Hepatocyte (in vitro differentiated cells): ENCODE results near the gene USP19. TPM values are rescaled to one million over a fixed set of nuclear protein-coding genes. Genes with fewer than 3 reads are reported as not detected.

Experiments
- DNase-seq: peaks from one replicate; pipeline ENCODE4 v3.0.0-alpha.2; 2016; ENCODE audit warnings: low spot score
- H2AFZ ChIP-seq: fragments of 200-600 bp; sonication (generic); 2 replicates; pipeline ENCODE4 v1.6.0; 2016; ENCODE audit warnings: antibody characterized with exemption, mild to moderate bottlenecking
- H3K27ac ChIP-seq: fragments of 200-600 bp; sonication (generic); 2 replicates; pipeline ENCODE4 v1.5.1; 2016; ENCODE audit warnings: mild to moderate bottlenecking
- H3K27me3 ChIP-seq: fragments of 200-600 bp; sonication (generic); 2 replicates; pipeline ENCODE4 v1.6.1; 2016
- H3K36me3 ChIP-seq: fragments of 200-600 bp; sonication (generic); replicated peaks from 2 replicates; pipeline ENCODE4 v1.5.1; 2016; ENCODE audit warnings: low read depth; ENCODE audit not compliant: insufficient read depth
- H3K4me1 ChIP-seq: fragments of 200-600 bp; sonication (generic); 2 replicates; pipeline ENCODE4 v1.5.1; 2016; ENCODE audit warnings: mild to moderate bottlenecking, moderate library complexity; ENCODE audit not compliant: insufficient read depth
- H3K4me2 ChIP-seq: fragments of 200-600 bp; sonication (generic); 2 replicates; pipeline ENCODE4 v1.6.0; 2016
- H3K4me3 ChIP-seq: fragments of 200-600 bp; sonication (generic); 2 replicates; pipeline ENCODE4 v1.5.1; 2016; ENCODE audit warnings: mild to moderate bottlenecking
- H3K79me2 ChIP-seq: fragments of 200-600 bp; sonication (generic); 2 replicates; pipeline ENCODE4 v1.6.0; 2017; ENCODE audit warnings: mild to moderate bottlenecking
- H3K9me2 ChIP-seq: fragments of 200-600 bp; sonication (generic); replicated peaks from 2 replicates; pipeline ENCODE4 v1.6.0; 2017; ENCODE audit warnings: mild to moderate bottlenecking; ENCODE audit not compliant: insufficient read depth
- H3K9me3 ChIP-seq: fragments of 200-600 bp; sonication (generic); 2 replicates; pipeline ENCODE4 v1.5.1; 2016; ENCODE audit warnings: low read depth, mild to moderate bottlenecking
- H4K20me1 ChIP-seq: fragments of 200-600 bp; sonication (generic); 2 replicates; pipeline ENCODE4 v1.6.0; 2016; ENCODE audit warnings: mild to moderate bottlenecking; ENCODE audit not compliant: insufficient read depth, poor library complexity, severe bottlenecking
- EZH2 ChIP-seq: fragments of 200-600 bp; sonication (generic); IDR thresholded peaks from 2 replicates; pipeline ENCODE4 v1.6.1; 2016; ENCODE audit warnings: antibody characterized with exemption, mild to moderate bottlenecking, borderline replicate concordance
- EZH2phosphoT487 ChIP-seq: fragments of 200-600 bp; sonication (generic); IDR thresholded peaks from one replicate; pipeline ENCODE4 v1.6.1; 2018; ENCODE audit warnings: antibody characterized with exemption, mild to moderate bottlenecking, low read depth, moderate library complexity; ENCODE audit not compliant: unreplicated experiment, severe bottlenecking
- WGBS: methylation state at CpG from one replicate; pipeline ENCODE4 v1.1.6; 2016; ENCODE audit warnings: low lambda C conversion rate; ENCODE audit errors: missing lambda C conversion rate; 5-methylcytosine and 5-hydroxymethylcytosine counted together
- microRNA-seq: library from miRNA; unstranded; fragments of <30 nt; microRNA quantifications from one replicate; pipeline ENCODE4, GENCODE V29; 2017
- polyA plus RNA-seq: library from polyadenylated mRNA; unstranded; fragments of >200 nt; fragmentation: Nextera tagmentation; extraction: Ambion mirVana; gene quantifications from 2 replicates; pipeline ENCODE4 v1.2.1, GENCODE V29; 2016
- small RNA-seq: library from RNA; depleted of rRNA; stranded (forward); fragments of <200 nt; gene quantifications from one replicate; pipeline ENCODE3, GENCODE V24; 2014
- total RNA-seq: library from RNA; depleted of rRNA; stranded (reverse); fragments of >200 nt; gene quantifications from 2 replicates; pipeline ENCODE4 v1.2.3, GENCODE V29; 2014
- TF ChIP-seq, protein P1 (sequence below): fragments of 200-600 bp; sonication (generic); IDR thresholded peaks from 2 replicates; pipeline ENCODE4 v1.5.1; 2016; ENCODE audit warnings: antibody characterized with exemption, mild to moderate bottlenecking; ENCODE audit not compliant: poor library complexity

USP19 gene
- total and polyA plus RNA-seq, 2 experiments from 2014 or later = 32.7 to 44.2 TPM

DNA sequence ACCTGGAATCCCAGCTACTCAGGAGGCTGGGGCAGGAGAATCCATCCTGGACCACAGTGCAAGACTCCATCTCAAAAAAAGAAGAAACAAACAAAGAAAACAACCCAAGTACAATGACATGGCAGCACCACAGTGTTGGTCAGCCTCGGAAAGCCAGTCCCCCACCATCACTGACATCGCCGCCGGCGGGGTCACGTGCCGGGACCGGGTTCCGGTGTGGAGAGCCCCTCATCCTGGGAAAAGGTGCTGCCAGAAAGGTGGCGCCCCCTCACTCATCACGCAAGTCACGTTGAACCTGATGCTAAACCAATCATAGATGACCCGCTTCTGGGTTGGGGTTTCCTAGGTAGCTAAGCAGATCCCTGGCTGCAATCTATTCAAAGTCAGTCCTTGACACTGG lies 44.5 kb downstream of the USP19 start:
- H3K27ac ChIP-seq = no peak overlapping the region
- H3K4me3 ChIP-seq = no peak overlapping the region
- no peak for TF ChIP-seq EZH2phosphoT487
- TF ChIP-seq, protein P1, sequence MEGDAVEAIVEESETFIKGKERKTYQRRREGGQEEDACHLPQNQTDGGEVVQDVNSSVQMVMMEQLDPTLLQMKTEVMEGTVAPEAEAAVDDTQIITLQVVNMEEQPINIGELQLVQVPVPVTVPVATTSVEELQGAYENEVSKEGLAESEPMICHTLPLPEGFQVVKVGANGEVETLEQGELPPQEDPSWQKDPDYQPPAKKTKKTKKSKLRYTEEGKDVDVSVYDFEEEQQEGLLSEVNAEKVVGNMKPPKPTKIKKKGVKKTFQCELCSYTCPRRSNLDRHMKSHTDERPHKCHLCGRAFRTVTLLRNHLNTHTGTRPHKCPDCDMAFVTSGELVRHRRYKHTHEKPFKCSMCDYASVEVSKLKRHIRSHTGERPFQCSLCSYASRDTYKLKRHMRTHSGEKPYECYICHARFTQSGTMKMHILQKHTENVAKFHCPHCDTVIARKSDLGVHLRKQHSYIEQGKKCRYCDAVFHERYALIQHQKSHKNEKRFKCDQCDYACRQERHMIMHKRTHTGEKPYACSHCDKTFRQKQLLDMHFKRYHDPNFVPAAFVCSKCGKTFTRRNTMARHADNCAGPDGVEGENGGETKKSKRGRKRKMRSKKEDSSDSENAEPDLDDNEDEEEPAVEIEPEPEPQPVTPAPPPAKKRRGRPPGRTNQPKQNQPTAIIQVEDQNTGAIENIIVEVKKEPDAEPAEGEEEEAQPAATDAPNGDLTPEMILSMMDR = no peak
- no peak for TF ChIP-seq EZH2
- no peaks in the 10 kb centered on the region for H3K4me1 ChIP-seq
- no peaks in the 10 kb centered on the region for H3K36me3 ChIP-seq
- no peaks in the 10 kb centered on the region for H3K27me3 ChIP-seq
- H3K9me3 ChIP-seq = no peaks in the 10 kb centered on the region
- no peaks in the 10 kb centered on the region for H3K9me2 ChIP-seq
- H3K4me2 ChIP-seq = no peak overlapping the region
- 97% methylated on average over 13 of the region's 13 CpGs for WGBS
- peaks cover 86% of the 10 kb centered on the region for H3K79me2 ChIP-seq
- H2AFZ ChIP-seq = no peak overlapping the region
- peaks cover 32% of the 10 kb centered on the region for H4K20me1 ChIP-seq
- no peak for DNase-seq

Small RNAs within 50 kb of the gene (microRNA-seq; reads per million reads assigned to microRNA genes)
- 1.8 reads per million for gene MIR6890

Small RNAs within 50 kb of the gene (small RNA-seq; reads per million reads assigned to genes)
- gene RN7SL182P = not detected

Other genes starting within 250 kb of the USP19 start
- gene SLC25A20, start 221.9 kb downstream of the USP19 start, total RNA-seq = 59.1 and 61.3 TPM in 2 replicates
- gene SLC25A20, start 221.9 kb downstream of the USP19 start, polyA plus RNA-seq = 38.0 and 46.0 TPM in 2 replicates
- gene ARIH2, start 202.0 kb downstream of the USP19 start, total RNA-seq = 58.7 and 60.9 TPM in 2 replicates
- 41.7 and 45.3 TPM in 2 replicates for gene ARIH2, start 202.0 kb downstream of the USP19 start, polyA plus RNA-seq
- gene P4HTM, start 130.6 kb downstream of the USP19 start, total RNA-seq = 39.4 and 42.5 TPM in 2 replicates
- gene P4HTM, start 130.6 kb downstream of the USP19 start, polyA plus RNA-seq = 84.0 and 85.3 TPM in 2 replicates
- gene WDR6, start 113.4 kb downstream of the USP19 start, total RNA-seq = 124 and 157 TPM in 2 replicates
- gene WDR6, start 113.4 kb downstream of the USP19 start, polyA plus RNA-seq = 190 and 215 TPM in 2 replicates
- gene DALRD3, start 102.2 kb downstream of the USP19 start, total RNA-seq = 25.0 and 29.3 TPM in 2 replicates
- gene DALRD3, start 102.2 kb downstream of the USP19 start, polyA plus RNA-seq = 27.0 and 40.6 TPM in 2 replicates
- gene NDUFAF3, start 98.7 kb downstream of the USP19 start, total RNA-seq = 58.7 and 70.7 TPM in 2 replicates
- gene NDUFAF3, start 98.7 kb downstream of the USP19 start, polyA plus RNA-seq = 140 and 173 TPM in 2 replicates
- 180 and 184 TPM in 2 replicates for gene IMPDH2, start 91.4 kb downstream of the USP19 start, total RNA-seq
- gene IMPDH2, start 91.4 kb downstream of the USP19 start, polyA plus RNA-seq = 115 TPM in 2 replicates
- 57.7 and 79.9 TPM in 2 replicates for gene QRICH1, start 26.8 kb downstream of the USP19 start, total RNA-seq
- gene QRICH1, start 26.8 kb downstream of the USP19 start, polyA plus RNA-seq = 38.2 and 42.6 TPM in 2 replicates
- gene QARS1, start 16.1 kb downstream of the USP19 start, total RNA-seq = 206 and 232 TPM in 2 replicates
- gene QARS1, start 16.1 kb downstream of the USP19 start, polyA plus RNA-seq = 104 and 112 TPM in 2 replicates
- 343 and 396 TPM in 2 replicates for gene LAMB2, start 12.2 kb upstream of the USP19 start, total RNA-seq
- gene LAMB2, start 12.2 kb upstream of the USP19 start, polyA plus RNA-seq = 437 and 474 TPM in 2 replicates
- gene CCDC71, start 45.5 kb upstream of the USP19 start, total RNA-seq = 36.5 and 40.9 TPM in 2 replicates
- 0.09 and 0.60 TPM in 2 replicates for gene CCDC71, start 45.5 kb upstream of the USP19 start, polyA plus RNA-seq
- 54.6 and 72.0 TPM in 2 replicates for gene KLHDC8B, start 50.8 kb upstream of the USP19 start, total RNA-seq
- gene KLHDC8B, start 50.8 kb upstream of the USP19 start, polyA plus RNA-seq = 86.4 and 97.1 TPM in 2 replicates
- gene C3orf62, start 156.4 kb upstream of the USP19 start, total RNA-seq = 1.8 and 4.5 TPM in 2 replicates
- 2.8 and 3.3 TPM in 2 replicates for gene C3orf62, start 156.4 kb upstream of the USP19 start, polyA plus RNA-seq
- 14.4 and 20.1 TPM in 2 replicates for gene USP4, start 219.2 kb upstream of the USP19 start, total RNA-seq
- gene USP4, start 219.2 kb upstream of the USP19 start, polyA plus RNA-seq = 23.9 and 26.5 TPM in 2 replicates
- 186 and 205 TPM in 2 replicates for gene GPX1, start 237.5 kb upstream of the USP19 start, total RNA-seq
- gene GPX1, start 237.5 kb upstream of the USP19 start, polyA plus RNA-seq = 437 and 440 TPM in 2 replicates